SK-N-SH (cell line): ENCODE results near the gene ADCY5. TPM values are rescaled to one million over a fixed set of nuclear protein-coding genes. Genes with fewer than 3 reads are reported as not detected.
A peak's percentile ranks its signal among the peaks of the same experiment; 100 is the strongest.

Experiments used
- CTCF ChIA-PET: fragments of 300-600, 350-600 bp; formaldehyde crosslinking; extraction: SDS; loops from one replicate; lab custom pipeline; 2021; lab: Yijun Ruan, JAX
- POLR2A ChIA-PET: fragments of 350-600 bp; sonication (Branson Sonifier 250); formaldehyde crosslinking; extraction: SDS; loops from one replicate; lab custom pipeline; 2020; ENCODE audit warnings: antibody characterized with exemption, inconsistent platforms; lab: Yijun Ruan, JAX
- DNase-seq: peaks from one replicate; pipeline ENCODE4 v3.0.0; 2012
- H2AFZ ChIP-seq: fragments of 200-600 bp; sonication (generic); 2 replicates; pipeline ENCODE4 v1.8.1; 2016; ENCODE audit warnings: antibody characterized with exemption, mild to moderate bottlenecking, low read depth
- H3F3A ChIP-seq: fragments of 200-600 bp; sonication (generic); replicated peaks from 2 replicates; pipeline ENCODE3; 2016; ENCODE audit warnings: antibody characterized with exemption, mild to moderate bottlenecking; ENCODE audit not compliant: insufficient read depth
- H3K27ac ChIP-seq, 2 experiments: fragments of 200-500 bp in 1 of 2; fragments of 200-600 bp in 1 of 2; sonication (Bioruptor generic) in 1 of 2; sonication (generic), shearing (Covaris generic) in 1 of 2; 2 replicates each; pipeline versions ENCODE4 v1.5.1 to v1.6.1; 2014 to 2016; ENCODE audit warnings: low read depth in 2 of 2, inconsistent platforms in 1 of 2, low read length in 1 of 2, mild to moderate bottlenecking in 1 of 2, mixed read lengths in 1 of 2
- H3K27me3 ChIP-seq: fragments of 200-600 bp; sonication (generic), shearing (Covaris generic); 2 replicates; pipeline ENCODE4 v1.6.1; 2016; ENCODE audit warnings: mixed run types; ENCODE audit not compliant: insufficient read depth
- H3K36me3 ChIP-seq, 2 experiments: fragments of 200-500 bp in 1 of 2; fragments of 200-600 bp in 1 of 2; sonication (Bioruptor generic) in 1 of 2; sonication (generic) in 1 of 2; replicated peaks in 1 of 2; 2 replicates each; pipeline versions ENCODE3 to v1.5.1; 2014 to 2016; ENCODE audit warnings: low read length in 1 of 2, mild to moderate bottlenecking in 1 of 2; ENCODE audit not compliant: insufficient read depth in 2 of 2, control insufficient read depth in 1 of 2
- H3K4me1 ChIP-seq, 2 experiments: fragments of 200-500 bp in 1 of 2; fragments of 200-600 bp in 1 of 2; sonication (Bioruptor generic) in 1 of 2; sonication (generic), shearing (Covaris generic) in 1 of 2; 2 replicates each; pipeline versions ENCODE4 v1.5.1 to v1.6.1; 2014 to 2016; ENCODE audit warnings: low read depth in 1 of 2, low read length in 1 of 2, mixed run types in 1 of 2; ENCODE audit not compliant: insufficient read depth in 2 of 2, control insufficient read depth in 1 of 2
- H3K4me2 ChIP-seq: fragments of 200-600 bp; sonication (generic), shearing (Covaris generic); 2 replicates; pipeline ENCODE4 v1.6.1; 2017; ENCODE audit warnings: mixed run types
- H3K4me3 ChIP-seq, 2 experiments: fragments of 200-500 bp in 1 of 2; fragments of 200-600 bp in 1 of 2; sonication (Bioruptor generic) in 1 of 2; sonication (generic), shearing (Covaris generic) in 1 of 2; 2 replicates each; pipeline versions ENCODE4 v1.5.1 to v1.8.1; 2014 to 2016; ENCODE audit warnings: low read depth in 2 of 2, inconsistent platforms in 1 of 2, low read length in 1 of 2, mild to moderate bottlenecking in 1 of 2, mixed read lengths in 1 of 2, moderate library complexity in 1 of 2
- H3K79me2 ChIP-seq: fragments of 200-600 bp; sonication (generic); 2 replicates; pipeline ENCODE4 v1.8.1; 2017; ENCODE audit warnings: mild to moderate bottlenecking; ENCODE audit not compliant: insufficient read depth
- H3K9ac ChIP-seq: fragments of 200-600 bp; sonication (generic); 2 replicates; pipeline ENCODE4 v1.6.1; 2017; ENCODE audit warnings: mixed run types
- H3K9me2 ChIP-seq: fragments of 200-600 bp; sonication (generic); 2 replicates; pipeline ENCODE4 v1.6.1; 2017; ENCODE audit warnings: mixed run types
- H3K9me3 ChIP-seq: fragments of 200-600 bp; sonication (generic); 2 replicates; pipeline ENCODE4 v1.6.1; 2017; ENCODE audit warnings: mixed run types, mild to moderate bottlenecking, moderate library complexity
- H4K20me1 ChIP-seq: fragments of 200-600 bp; sonication (generic); 2 replicates; pipeline ENCODE4 v1.6.1; 2017; ENCODE audit warnings: mild to moderate bottlenecking, mixed run types; ENCODE audit not compliant: insufficient read depth
- ELF1 ChIP-seq: IDR thresholded peaks from 2 replicates; pipeline ENCODE4 v1.4.0; 2012
- EZH2phosphoT487 ChIP-seq: fragments of 200-600 bp; sonication (generic); IDR thresholded peaks from 2 replicates; pipeline ENCODE4 v1.6.1; 2017; ENCODE audit warnings: low read depth, mixed run types, mild to moderate bottlenecking, antibody characterized with exemption, moderate library complexity, borderline replicate concordance
- FOSL2 ChIP-seq: IDR thresholded peaks from 2 replicates; pipeline ENCODE4 v1.4.0; 2012; ENCODE audit warnings: low read depth, mild to moderate bottlenecking, moderate library complexity, borderline replicate concordance
- FOXJ3 ChIP-seq: sonication (generic); formaldehyde crosslinking; IDR thresholded peaks from 2 replicates; pipeline ENCODE4 v1.5.1; 2020; ENCODE audit warnings: mild to moderate bottlenecking, missing genetic modification reagents
- FOXM1 ChIP-seq: IDR thresholded peaks from 2 replicates; pipeline ENCODE4 v1.4.0; 2012; ENCODE audit warnings: low read depth, mild to moderate bottlenecking
- JUND ChIP-seq: IDR thresholded peaks from 2 replicates; pipeline ENCODE4 v1.4.0; 2012
- RAD21 ChIP-seq: IDR thresholded peaks from 2 replicates; pipeline ENCODE4 v1.6.1; 2012; ENCODE audit warnings: mild to moderate bottlenecking, low read length
- RCOR1 ChIP-seq: fragments of 150-350 bp; IDR thresholded peaks from 2 replicates; pipeline ENCODE4 v1.6.1; 2017; ENCODE audit warnings: antibody characterized with exemption, low read length
- RFX5 ChIP-seq: IDR thresholded peaks from 2 replicates; pipeline ENCODE4 v1.6.1; 2012; ENCODE audit warnings: mild to moderate bottlenecking, improper control_type of control experiment, low read length
- SIN3A ChIP-seq: IDR thresholded peaks from 2 replicates; pipeline ENCODE4 v1.6.1; 2012; ENCODE audit warnings: low read depth, mild to moderate bottlenecking, low read length, moderate library complexity, borderline replicate concordance
- SMC3 ChIP-seq: IDR thresholded peaks from 2 replicates; pipeline ENCODE4 v1.6.1; 2012; ENCODE audit warnings: low read depth, low read length, improper control_type of control experiment
- TEAD4 ChIP-seq: IDR thresholded peaks from 2 replicates; pipeline ENCODE4 v1.4.0; 2012; ENCODE audit warnings: mild to moderate bottlenecking, borderline replicate concordance; ENCODE audit not compliant: insufficient read depth
- WGBS: methylation state at CpG from one replicate; pipeline ENCODE4 v1.1.6; 2017; ENCODE audit warnings: low lambda C conversion rate; 5-methylcytosine and 5-hydroxymethylcytosine counted together
- polyA plus RNA-seq, 3 experiments: library from polyadenylated mRNA; depleted of rRNA; stranded (reverse); fragments of >200 nt; gene quantifications; 2 replicates each; pipeline ENCODE4 v1.2.3, GENCODE V29; 2012
- TF ChIP-seq, protein P1 (sequence below): IDR thresholded peaks from 2 replicates; pipeline ENCODE4 v1.4.0; 2012; ENCODE audit warnings: low read depth
- TF ChIP-seq, protein P2 (sequence below): IDR thresholded peaks from 2 replicates; pipeline ENCODE4 v1.4.0; 2012; ENCODE audit warnings: low read depth, borderline replicate concordance
- TF ChIP-seq, protein P3 (sequence below): IDR thresholded peaks from 2 replicates; pipeline ENCODE4 v1.6.1; 2012; ENCODE audit warnings: mild to moderate bottlenecking, low read depth, low read length, moderate library complexity

Gene ADCY5
- polyA plus RNA-seq, 1 of the 3 experiments (the other 2 are of a cell fraction): 0.21 TPM

DNA sequence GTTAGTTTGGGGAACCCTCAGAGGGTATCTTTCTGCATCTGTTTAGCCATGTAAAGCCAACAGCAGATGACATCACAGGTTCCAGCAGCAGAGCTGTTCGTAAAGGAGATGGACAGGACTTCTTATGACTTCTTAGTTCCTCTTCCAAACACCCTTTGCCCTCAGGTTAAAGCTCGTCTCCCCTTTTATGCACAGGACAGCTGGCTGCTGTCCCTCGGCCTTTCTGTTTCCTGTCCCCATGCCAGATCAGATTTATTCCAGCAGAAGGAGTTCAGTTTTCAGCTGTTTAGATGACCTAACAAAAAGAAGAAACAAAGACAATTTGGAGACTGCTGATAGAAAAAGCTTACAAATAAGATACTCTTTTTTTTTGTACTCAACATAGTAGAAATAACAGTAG lies 202.0 kb downstream of the ADCY5 start:
- Histone ChIP-seq H3K4me2 (no peak overlapping the region), H3K9me3 (no peaks in the 10 kb centered on the region), H3K4me3 (no peak overlapping the region), H2AFZ (no peak overlapping the region), H3K4me1 (peaks cover 0 to 6% of the 10 kb centered on the region in 2 experiments; a peak in 2 of 4 replicates), H3K27me3 (no peaks in the 10 kb centered on the region), H3K9me2 (no peaks in the 10 kb centered on the region), H3K36me3 (peaks cover 15 to 17% of the 10 kb centered on the region in 2 experiments), H3K9ac (no peak overlapping the region), H3K79me2 (no peaks in the 10 kb centered on the region), H3F3A (no peaks in the 10 kb centered on the region), H3K27ac (peak overlapping the region in 1 of 2 experiments; percentile 22; a peak in 1 of 4 replicates), H4K20me1 (no peaks in the 10 kb centered on the region)
- WGBS: 72% methylated on average over 3 of the region's 3 CpGs
- CTCF ChIA-PET: interaction anchor here (0.7 to 3.6 kb wide), 5 partner anchors 12 to 388 kb away, joined by 3 to 17 read pairs (median 5); partner anchors contain the start of gene SEMA5B
- POLR2A ChIA-PET: interaction anchor here (1.0 kb wide), 1 partner anchor 40 kb away, joined by 3 read pairs; no protein-coding TSS in a partner anchor
- no peak for TF ChIP-seq FOSL2
- TF ChIP-seq, protein P1, sequence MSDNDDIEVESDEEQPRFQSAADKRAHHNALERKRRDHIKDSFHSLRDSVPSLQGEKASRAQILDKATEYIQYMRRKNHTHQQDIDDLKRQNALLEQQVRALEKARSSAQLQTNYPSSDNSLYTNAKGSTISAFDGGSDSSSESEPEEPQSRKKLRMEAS: no peak
- TF ChIP-seq SIN3A: no peak
- no peak for TF ChIP-seq RAD21
- TF ChIP-seq, protein P2, sequence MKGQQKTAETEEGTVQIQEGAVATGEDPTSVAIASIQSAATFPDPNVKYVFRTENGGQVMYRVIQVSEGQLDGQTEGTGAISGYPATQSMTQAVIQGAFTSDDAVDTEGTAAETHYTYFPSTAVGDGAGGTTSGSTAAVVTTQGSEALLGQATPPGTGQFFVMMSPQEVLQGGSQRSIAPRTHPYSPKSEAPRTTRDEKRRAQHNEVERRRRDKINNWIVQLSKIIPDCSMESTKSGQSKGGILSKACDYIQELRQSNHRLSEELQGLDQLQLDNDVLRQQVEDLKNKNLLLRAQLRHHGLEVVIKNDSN: no peak
- TF ChIP-seq RCOR1: no peak
- TF ChIP-seq EZH2phosphoT487: no peak
- no peak for TF ChIP-seq ELF1
- TF ChIP-seq TEAD4: no peak
- no peak for TF ChIP-seq FOXJ3 (CRISPR knock-in tag)
- TF ChIP-seq FOXM1: no peak
- TF ChIP-seq, protein P3, sequence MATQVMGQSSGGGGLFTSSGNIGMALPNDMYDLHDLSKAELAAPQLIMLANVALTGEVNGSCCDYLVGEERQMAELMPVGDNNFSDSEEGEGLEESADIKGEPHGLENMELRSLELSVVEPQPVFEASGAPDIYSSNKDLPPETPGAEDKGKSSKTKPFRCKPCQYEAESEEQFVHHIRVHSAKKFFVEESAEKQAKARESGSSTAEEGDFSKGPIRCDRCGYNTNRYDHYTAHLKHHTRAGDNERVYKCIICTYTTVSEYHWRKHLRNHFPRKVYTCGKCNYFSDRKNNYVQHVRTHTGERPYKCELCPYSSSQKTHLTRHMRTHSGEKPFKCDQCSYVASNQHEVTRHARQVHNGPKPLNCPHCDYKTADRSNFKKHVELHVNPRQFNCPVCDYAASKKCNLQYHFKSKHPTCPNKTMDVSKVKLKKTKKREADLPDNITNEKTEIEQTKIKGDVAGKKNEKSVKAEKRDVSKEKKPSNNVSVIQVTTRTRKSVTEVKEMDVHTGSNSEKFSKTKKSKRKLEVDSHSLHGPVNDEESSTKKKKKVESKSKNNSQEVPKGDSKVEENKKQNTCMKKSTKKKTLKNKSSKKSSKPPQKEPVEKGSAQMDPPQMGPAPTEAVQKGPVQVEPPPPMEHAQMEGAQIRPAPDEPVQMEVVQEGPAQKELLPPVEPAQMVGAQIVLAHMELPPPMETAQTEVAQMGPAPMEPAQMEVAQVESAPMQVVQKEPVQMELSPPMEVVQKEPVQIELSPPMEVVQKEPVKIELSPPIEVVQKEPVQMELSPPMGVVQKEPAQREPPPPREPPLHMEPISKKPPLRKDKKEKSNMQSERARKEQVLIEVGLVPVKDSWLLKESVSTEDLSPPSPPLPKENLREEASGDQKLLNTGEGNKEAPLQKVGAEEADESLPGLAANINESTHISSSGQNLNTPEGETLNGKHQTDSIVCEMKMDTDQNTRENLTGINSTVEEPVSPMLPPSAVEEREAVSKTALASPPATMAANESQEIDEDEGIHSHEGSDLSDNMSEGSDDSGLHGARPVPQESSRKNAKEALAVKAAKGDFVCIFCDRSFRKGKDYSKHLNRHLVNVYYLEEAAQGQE: no peak
- TF ChIP-seq RFX5: no peak
- TF ChIP-seq JUND: no peak
- TF ChIP-seq SMC3: no peak
- peak; percentile 15 for DNase-seq
